GM12864 (cell line): ENCODE measurements around the gene ARAP2.

Experiments
- DNase-seq: peaks from one replicate; pipeline ENCODE4 v3.0.0-alpha.2; 2011; ENCODE audit warnings: low read depth
- H3K4me3 ChIP-seq: 2 replicates; pipeline ENCODE4 v1.5.1; 2011; ENCODE audit warnings: mild to moderate bottlenecking, low read depth, low read length, control low read depth
- CTCF ChIP-seq: IDR thresholded peaks from 2 replicates; pipeline ENCODE4 v1.5.1; 2011; ENCODE audit warnings: low read depth, mild to moderate bottlenecking, moderate library complexity, low read length, control low read depth, inconsistent platforms; ENCODE audit errors: missing control alignments

The ARAP2 gene

GRCh38 chr4:36208893-36209473, 35.3 kb downstream of the ARAP2 start:
- TF ChIP-seq CTCF = no peak
- H3K4me3 ChIP-seq = no peak overlapping the region
- no peak for DNase-seq

GRCh38 chr4:36207831-36208520, 36.3 kb downstream of the ARAP2 start:
- TF ChIP-seq CTCF = no peak
- no peak for DNase-seq
- no peak overlapping the region for H3K4me3 ChIP-seq

- DNase-seq = no peak
Measured at GRCh38 chr4:36207367-36207766, 36.9 kb downstream of the ARAP2 start.

GRCh38 chr4:36206603-36207311, 37.6 kb downstream of the ARAP2 start:
- H3K4me3 ChIP-seq = no peak overlapping the region
- TF ChIP-seq CTCF = no peak
- DNase-seq = no peak

More at GRCh38 chr4:36207367-36207766, 36.9 kb downstream of the ARAP2 start:
- no peak for TF ChIP-seq CTCF
- H3K4me3 ChIP-seq = no peak overlapping the region

- no peak for DNase-seq
- no peak for TF ChIP-seq CTCF
- H3K4me3 ChIP-seq = no peak overlapping the region
Measured at GRCh38 chr4:36206012-36206411, 38.3 kb downstream of the ARAP2 start.

- H3K4me3 ChIP-seq = no peak overlapping the region
- no peak for TF ChIP-seq CTCF
- no peak for DNase-seq
Measured at GRCh38 chr4:36198861-36199260, 45.5 kb downstream of the ARAP2 start.
